Activated T-helper 17 cell treated with anti-CD3 and anti-CD28 coated beads, Interleukin-2, amount 50 U/mL, for 72 hours (primary cell): Measurements from ENCODE around the gene SYVN1. TPM values are rescaled to one million over a fixed set of nuclear protein-coding genes. Genes with fewer than 3 reads are reported as not detected.
"Not testable (repeated sequence)": the region's sequence is repeated elsewhere in the genome, so short reads cannot be mapped to it uniquely, and the experiment has no call there.

Source experiments
- ATAC-seq: fragments of 150-1000 bp; cut with Tn5 transposase; replicated peaks from 2 replicates; pipeline ENCODE4 v1.10.0; 2021; ENCODE audit warnings: mild to moderate bottlenecking, moderate library complexity
- H3K27ac Mint-ChIP-seq: one replicate; pipeline ENCODE4 v1.8.0; 2022; ENCODE audit warnings: mixed read lengths
- H3K27me3 Mint-ChIP-seq: one replicate; pipeline ENCODE4 v1.8.0; 2022; ENCODE audit warnings: mixed read lengths
- H3K36me3 Mint-ChIP-seq: one replicate; pipeline ENCODE4 v1.8.0; 2022; ENCODE audit warnings: low read depth, mild to moderate bottlenecking, mixed read lengths
- H3K4me1 Mint-ChIP-seq: one replicate; pipeline ENCODE4 v1.8.0; 2022; ENCODE audit warnings: mixed read lengths
- H3K4me3 Mint-ChIP-seq: one replicate; pipeline ENCODE4 v1.8.0; 2022; ENCODE audit warnings: mild to moderate bottlenecking, mixed read lengths
- H3K9me3 Mint-ChIP-seq: one replicate; pipeline ENCODE4 v1.8.0; 2022; ENCODE audit warnings: mixed read lengths
- total RNA-seq, 2 donors: library from RNA; stranded (reverse); gene quantifications; one replicate each; pipeline ENCODE4 v1.2.3, GENCODE V29; 2022

SYVN1 gene
- total RNA-seq, 2 donors from 2014 or later: 28.9 to 30.8 TPM

DNA sequence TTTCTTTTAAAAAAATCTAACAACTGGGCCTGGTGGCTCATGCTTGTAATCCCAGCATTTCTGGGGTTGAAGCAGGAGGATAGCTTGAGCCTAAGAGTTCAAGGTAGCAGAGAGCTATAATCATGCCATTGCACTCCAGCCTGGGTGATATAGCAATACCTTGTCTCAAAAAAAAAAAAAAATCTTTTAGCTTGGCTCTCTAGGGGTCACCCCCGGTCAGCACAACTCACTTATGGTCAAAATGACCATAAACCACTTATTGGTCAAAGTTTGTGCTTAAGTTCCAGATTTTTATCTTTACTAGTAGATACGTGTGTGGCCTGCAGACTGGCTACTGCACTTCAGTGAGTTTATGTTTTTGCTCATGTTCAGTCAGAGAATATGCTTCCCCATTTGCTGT, 29.4 kb upstream of the SYVN1 start:
- Mint-ChIP-seq H3K36me3 (no peaks in the 10 kb centered on the region), H3K4me1 (no peaks in the 10 kb centered on the region), H3K9me3 (no peaks in the 10 kb centered on the region), H3K27ac (no peak overlapping the region), H3K4me3 (no peak overlapping the region), H3K27me3 (peaks cover 4% of the 10 kb centered on the region)
- no peak for ATAC-seq

DNA sequence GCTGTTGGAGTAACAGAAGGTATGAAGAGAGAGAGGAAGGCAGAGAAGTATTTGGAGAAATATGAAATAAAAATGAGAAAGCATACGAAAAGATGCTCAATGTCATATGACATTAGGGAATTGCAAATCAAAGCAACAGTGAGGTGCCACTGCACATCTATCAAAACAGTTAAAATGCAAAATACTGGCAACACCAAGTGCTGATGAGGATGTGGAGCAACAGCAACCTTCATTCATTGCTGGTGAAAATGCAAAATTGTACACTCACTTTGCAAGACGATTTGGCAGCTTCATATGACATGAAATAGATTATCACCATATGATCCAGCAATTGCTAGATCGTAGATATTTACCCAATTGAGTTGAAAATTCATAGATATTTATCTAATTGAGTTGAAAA, 26.3 kb upstream of the SYVN1 start:
- no peak for ATAC-seq
- Mint-ChIP-seq H3K27ac (no peak overlapping the region), H3K4me3 (no peak overlapping the region), H3K27me3 (peaks cover 6% of the 10 kb centered on the region), H3K9me3 (no peaks in the 10 kb centered on the region), H3K4me1 (no peaks in the 10 kb centered on the region), H3K36me3 (no peaks in the 10 kb centered on the region)

DNA sequence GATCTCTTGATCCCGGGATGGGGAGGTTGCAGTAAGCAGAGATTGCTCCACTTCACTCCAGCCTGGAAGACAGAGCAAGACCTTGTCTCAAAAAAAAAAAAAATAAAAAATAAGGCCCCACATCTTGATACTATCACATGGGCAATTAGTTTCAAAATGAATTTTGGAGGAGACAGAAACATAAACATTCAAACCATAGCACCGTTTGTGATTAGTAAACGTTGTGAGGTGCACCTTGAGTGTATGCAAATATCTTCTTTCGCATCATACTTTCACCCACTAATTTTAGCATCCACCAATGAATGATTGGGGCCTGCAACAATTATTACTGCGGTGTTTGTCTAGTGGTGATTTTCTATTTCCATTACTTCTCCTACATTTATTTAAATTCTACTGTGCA, 24.7 kb upstream of the SYVN1 start:
- Mint-ChIP-seq H3K4me1 (no peaks in the 10 kb centered on the region), H3K4me3 (no peak overlapping the region), H3K36me3 (no peaks in the 10 kb centered on the region), H3K9me3 (no peaks in the 10 kb centered on the region), H3K27ac (no peak overlapping the region), H3K27me3 (peaks cover 6% of the 10 kb centered on the region)
- no peak for ATAC-seq

DNA sequence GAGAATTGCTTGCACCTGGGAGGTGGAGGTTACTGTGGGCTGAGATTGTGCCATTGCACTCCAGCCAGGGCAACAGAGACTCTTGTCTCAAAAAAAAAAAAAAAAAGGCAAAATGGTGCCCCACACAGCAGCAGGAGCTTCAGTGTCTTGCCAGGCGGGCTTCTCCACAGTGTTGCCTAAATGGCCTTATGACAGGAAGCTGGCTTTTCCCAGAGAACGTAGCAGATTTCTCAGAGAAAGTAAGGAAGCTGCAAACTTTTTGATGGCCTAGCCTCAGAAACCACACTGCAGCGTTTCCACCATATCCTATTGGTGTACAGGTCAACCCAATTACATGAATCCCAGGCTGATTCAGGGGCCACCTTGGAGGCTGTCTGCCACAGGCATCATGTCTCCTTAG, 23.0 kb upstream of the SYVN1 start:
- peaks cover 6% of the 10 kb centered on the region for H3K27me3 Mint-ChIP-seq
- no peak overlapping the region for H3K27ac Mint-ChIP-seq
- no peaks in the 10 kb centered on the region for H3K36me3 Mint-ChIP-seq
- ATAC-seq: no peak
- no peaks in the 10 kb centered on the region for H3K4me1 Mint-ChIP-seq
- H3K4me3 Mint-ChIP-seq: no peak overlapping the region
- H3K9me3 Mint-ChIP-seq: no peaks in the 10 kb centered on the region

DNA sequence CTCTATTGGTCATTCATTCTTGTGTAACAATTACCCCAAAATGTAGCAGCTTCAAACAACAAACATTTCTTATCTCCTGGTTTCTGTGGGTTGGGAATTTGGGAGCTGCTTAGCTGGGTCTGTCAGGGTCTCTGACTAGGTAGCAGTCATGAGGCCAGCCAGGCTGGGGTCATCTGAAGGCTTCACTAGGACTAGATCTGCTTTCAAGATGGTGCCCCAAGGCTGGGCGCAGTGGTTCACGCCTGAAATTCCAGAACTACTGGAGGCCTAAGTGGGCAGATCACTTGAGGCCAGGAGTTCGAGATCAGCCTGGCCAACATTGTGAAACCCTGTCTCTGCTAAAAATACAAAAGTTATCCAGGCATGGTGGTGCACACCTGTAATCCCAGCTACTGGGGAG, 22.6 kb upstream of the SYVN1 start:
- no peak for ATAC-seq
- Mint-ChIP-seq H3K27me3 (peaks cover 6% of the 10 kb centered on the region), H3K9me3 (no peaks in the 10 kb centered on the region), H3K4me3 (no peak overlapping the region), H3K36me3 (no peaks in the 10 kb centered on the region), H3K27ac (no peak overlapping the region), H3K4me1 (no peaks in the 10 kb centered on the region)

DNA sequence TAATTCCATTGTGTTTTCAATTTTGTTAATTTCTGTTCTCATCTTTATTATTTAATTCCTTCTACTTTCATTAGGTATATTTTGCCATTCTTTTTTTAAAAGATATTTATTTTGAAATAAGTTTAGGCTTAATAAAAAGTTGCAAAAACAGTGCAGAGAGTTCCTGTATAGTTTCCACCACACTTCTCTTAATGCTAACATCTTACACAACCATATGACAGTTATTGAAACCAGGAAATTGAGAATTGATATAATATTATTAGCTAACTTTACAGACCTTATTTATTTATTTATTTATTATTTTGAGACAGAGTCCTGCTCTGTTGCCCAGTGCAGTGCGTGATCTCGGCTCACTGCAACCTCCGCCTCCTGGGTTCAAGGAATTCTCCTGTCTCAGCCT, 21.9 kb upstream of the SYVN1 start:
- Mint-ChIP-seq H3K27ac (no peak overlapping the region), H3K27me3 (peaks cover 6% of the 10 kb centered on the region), H3K36me3 (no peaks in the 10 kb centered on the region), H3K9me3 (no peaks in the 10 kb centered on the region), H3K4me3 (no peak overlapping the region), H3K4me1 (peaks cover 4% of the 10 kb centered on the region)
- ATAC-seq: no peak

DNA sequence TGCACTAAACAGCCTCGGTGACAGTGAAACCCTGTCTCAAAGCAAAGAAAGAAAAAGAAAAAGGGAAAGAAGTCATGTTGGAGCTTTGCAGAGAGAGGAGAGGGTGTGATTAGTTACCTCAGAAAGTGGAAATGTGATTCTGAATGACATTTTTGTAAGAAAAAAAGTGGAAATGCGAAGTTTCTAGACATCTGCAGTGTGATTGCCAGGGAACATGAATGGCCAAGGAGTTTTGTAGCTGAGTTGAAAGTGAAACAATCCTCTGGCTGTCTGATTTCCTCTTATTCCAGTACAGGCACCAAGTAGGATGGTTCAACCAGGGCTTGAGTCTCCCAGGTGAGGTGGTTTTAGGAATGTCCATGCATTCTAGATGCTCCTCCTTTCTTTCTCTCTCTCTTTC, 17.8 kb upstream of the SYVN1 start:
- H3K36me3 Mint-ChIP-seq: no peaks in the 10 kb centered on the region
- H3K27me3 Mint-ChIP-seq: peaks cover 2% of the 10 kb centered on the region
- ATAC-seq: no peak

DNA sequence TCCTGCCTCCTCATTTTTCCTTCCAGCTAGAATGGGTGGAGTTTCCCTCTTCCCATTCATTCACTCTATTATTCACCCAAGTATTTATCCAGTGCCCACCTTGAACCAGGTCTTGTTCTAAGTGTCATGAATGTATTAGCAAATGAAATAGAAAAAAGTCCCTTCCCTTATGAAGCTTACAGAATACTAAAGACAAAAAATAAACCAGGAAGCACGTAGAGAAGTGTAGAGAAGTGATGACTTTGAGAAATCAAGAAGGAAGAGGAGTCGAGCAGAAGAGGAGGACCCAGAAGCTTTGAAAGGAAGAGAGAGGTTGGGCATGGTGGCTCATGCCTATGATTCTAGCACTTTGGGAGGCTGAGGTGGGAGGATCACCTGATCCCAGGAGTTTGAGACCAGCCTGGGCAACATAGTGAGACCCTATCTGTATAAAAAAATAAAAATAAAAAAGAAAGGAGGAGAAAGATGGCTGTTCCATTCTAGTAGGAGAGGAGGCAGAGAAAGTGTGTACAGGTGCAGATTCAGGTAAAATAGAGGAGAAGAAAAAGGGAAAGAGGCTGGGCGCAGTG, 17.1 kb upstream of the SYVN1 start:
- H3K36me3 Mint-ChIP-seq: no peaks in the 10 kb centered on the region
- no peak for ATAC-seq
- no peak overlapping the region for H3K4me3 Mint-ChIP-seq
- H3K9me3 Mint-ChIP-seq: no peaks in the 10 kb centered on the region
- peak overlapping the region; percentile 40 for H3K27ac Mint-ChIP-seq
- H3K27me3 Mint-ChIP-seq: no peaks in the 10 kb centered on the region
- peaks cover 5% of the 10 kb centered on the region for H3K4me1 Mint-ChIP-seq

More for the DNA sequence above, 17.8 kb upstream of the SYVN1 start:
- Mint-ChIP-seq H3K9me3 (no peaks in the 10 kb centered on the region), H3K4me3 (no peak overlapping the region), H3K4me1 (peaks cover 5% of the 10 kb centered on the region), H3K27ac (peak overlapping the region; percentile 40)

DNA sequence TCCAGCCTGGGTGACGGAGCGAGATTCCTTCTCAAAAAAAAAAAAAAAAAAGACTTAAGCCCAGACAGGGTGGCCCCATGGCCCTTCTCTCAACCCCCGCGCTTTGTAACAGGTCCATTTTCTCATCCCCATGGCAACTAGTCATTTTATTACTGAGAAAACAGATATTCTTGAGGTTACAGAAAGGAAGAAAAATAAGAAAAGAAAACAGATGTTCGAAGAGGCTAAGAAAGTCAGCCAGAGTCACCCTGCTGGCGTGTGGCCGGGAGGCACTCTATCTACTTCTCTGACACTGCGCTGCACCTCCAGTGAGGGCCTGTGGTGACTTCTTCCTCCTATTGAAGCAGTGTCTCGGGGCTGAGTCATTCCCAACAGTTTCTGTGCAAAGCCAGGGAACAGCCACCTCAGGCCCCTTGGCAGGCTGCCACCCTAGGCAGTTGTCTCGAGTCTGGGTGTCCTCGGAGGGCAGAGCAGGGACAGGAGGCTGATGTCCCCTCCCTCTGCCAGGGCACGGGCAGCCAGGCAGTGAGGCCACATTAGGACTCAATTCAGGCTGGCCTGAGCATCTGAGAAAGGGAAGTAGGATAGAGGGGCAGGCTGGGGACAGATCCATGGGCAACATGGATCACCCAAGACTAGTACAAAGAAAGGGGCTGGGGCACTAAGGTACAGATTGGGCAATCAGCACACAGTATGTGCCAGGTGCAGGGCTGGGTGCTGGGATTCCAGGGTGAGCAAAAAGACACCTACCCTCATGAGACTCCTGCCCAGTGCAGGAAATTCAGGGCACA, 16.4 kb upstream of the SYVN1 start:
- no peaks in the 10 kb centered on the region for H3K36me3 Mint-ChIP-seq
- no peaks in the 10 kb centered on the region for H3K9me3 Mint-ChIP-seq
- no peaks in the 10 kb centered on the region for H3K27me3 Mint-ChIP-seq
- H3K27ac Mint-ChIP-seq: no peak overlapping the region
- peak; percentile 87 for ATAC-seq
- peaks cover 5% of the 10 kb centered on the region for H3K4me1 Mint-ChIP-seq
- H3K4me3 Mint-ChIP-seq: no peak overlapping the region

DNA sequence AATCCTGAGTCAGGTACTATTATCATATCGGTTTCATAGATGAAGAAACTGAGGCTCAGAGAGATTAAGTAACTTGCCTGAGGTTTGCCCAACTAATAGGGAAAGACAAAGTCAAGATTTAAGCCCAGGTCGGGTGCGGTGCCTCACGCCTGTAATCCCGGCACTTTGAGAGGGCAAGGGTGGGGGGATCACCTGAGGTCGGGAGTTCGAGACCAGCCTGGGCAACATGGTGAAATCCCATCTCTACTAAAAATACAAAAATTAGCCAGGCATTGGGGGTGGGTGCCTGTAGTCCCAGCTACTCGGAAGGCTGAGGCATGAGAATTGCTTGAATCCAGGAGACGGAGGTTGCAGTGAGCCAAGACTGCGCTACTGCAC, 15.8 kb upstream of the SYVN1 start:
- not testable (repeated sequence) for ATAC-seq, H3K4me1 Mint-ChIP-seq, H3K27me3 Mint-ChIP-seq, H3K4me3 Mint-ChIP-seq, H3K36me3 Mint-ChIP-seq, H3K9me3 Mint-ChIP-seq, H3K27ac Mint-ChIP-seq

DNA sequence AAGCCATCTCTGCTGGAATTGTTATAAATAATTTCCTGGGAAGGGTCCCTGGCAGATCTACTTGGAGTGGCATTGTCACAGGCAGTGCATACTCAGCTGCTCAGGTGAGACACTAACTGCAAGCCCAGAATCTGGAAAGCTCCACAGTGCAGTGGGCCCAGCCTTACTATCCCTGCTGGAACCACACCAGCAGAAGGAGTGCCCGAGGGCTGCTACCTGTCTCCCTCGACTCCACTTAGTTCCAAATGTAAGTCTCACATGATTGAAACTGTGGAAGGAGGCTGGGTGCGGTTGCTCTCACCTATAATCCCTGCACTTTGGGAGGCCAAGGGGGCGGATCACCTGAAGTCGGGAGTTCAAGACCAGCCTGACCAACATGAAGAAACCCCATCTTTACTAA, 14.3 kb upstream of the SYVN1 start:
- Mint-ChIP-seq H3K27ac (no peak overlapping the region), H3K4me1 (peaks cover 5% of the 10 kb centered on the region), H3K4me3 (no peak overlapping the region), H3K27me3 (no peaks in the 10 kb centered on the region), H3K9me3 (no peaks in the 10 kb centered on the region), H3K36me3 (no peaks in the 10 kb centered on the region)
- no peak for ATAC-seq

DNA sequence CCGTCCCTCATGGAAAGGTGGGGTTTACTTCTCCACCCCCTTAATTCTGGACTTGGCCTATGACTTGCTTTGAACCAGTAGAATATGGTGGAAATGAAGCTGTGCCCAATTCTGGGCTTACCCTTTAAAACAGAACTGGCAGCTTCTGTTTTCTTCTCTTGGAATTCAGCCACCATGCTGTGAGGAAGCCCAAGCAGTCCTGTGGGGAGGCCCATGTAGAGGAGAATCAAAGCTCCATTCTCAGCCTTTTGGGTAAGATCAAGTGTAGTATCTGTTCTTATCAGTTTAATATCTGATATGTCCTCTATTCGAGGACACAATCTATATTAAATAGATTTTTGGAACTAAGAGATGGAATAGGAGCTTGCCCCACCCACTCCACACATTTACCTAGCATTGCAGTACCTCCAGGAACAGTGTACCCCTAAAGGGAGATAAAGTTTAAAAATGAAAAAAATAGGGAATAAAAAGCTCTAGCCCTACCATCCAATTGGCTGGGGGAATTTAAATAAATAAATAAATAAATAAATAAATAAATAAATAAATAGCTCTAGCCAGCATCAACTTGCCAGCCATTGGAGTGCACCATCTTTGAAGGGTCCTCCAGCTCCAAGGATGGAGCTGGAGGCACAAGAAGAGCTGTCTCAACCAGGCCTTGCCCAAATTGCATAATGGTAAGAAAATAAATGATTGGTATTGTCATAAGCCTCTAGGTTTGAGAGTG, 13.2 kb upstream of the SYVN1 start:
- Mint-ChIP-seq H3K9me3 (no peaks in the 10 kb centered on the region), H3K27ac (no peak overlapping the region), H3K4me3 (no peak overlapping the region), H3K4me1 (peaks cover 5% of the 10 kb centered on the region), H3K27me3 (no peaks in the 10 kb centered on the region), H3K36me3 (no peaks in the 10 kb centered on the region)
- ATAC-seq: no peak

DNA sequence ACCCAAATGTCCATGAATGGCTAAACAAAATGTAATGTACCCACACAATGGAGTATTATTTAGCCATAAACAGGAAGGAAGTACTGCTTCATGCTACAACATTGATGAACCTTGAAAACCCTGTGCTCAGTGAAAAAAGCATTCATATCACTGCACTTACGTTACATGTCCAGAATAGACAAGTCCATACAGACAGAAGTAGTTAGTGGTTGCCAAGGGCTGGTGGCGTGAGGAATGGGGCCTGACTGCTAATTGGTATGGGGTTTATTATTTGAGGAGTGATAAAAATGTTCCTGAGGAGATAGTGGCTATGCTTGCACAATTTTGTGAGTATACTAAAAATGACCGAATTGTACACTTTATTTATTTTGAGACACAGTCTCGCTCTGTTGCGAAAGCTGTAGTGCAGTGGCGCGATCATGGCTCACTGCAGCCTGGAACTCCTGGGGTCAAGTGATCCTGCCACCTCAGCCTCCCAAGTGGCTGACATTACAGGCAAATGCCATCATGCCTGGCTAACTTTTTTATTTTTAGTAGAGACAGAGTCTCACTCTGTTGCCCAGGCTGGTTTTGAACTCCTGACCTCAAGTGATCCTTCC, 7.7 kb upstream of the SYVN1 start:
- H3K36me3 Mint-ChIP-seq: no peaks in the 10 kb centered on the region
- H3K4me1 Mint-ChIP-seq: no peaks in the 10 kb centered on the region
- H3K27ac Mint-ChIP-seq: no peak overlapping the region
- H3K27me3 Mint-ChIP-seq: peaks cover 3% of the 10 kb centered on the region
- no peak overlapping the region for H3K4me3 Mint-ChIP-seq
- no peaks in the 10 kb centered on the region for H3K9me3 Mint-ChIP-seq
- ATAC-seq: no peak

DNA sequence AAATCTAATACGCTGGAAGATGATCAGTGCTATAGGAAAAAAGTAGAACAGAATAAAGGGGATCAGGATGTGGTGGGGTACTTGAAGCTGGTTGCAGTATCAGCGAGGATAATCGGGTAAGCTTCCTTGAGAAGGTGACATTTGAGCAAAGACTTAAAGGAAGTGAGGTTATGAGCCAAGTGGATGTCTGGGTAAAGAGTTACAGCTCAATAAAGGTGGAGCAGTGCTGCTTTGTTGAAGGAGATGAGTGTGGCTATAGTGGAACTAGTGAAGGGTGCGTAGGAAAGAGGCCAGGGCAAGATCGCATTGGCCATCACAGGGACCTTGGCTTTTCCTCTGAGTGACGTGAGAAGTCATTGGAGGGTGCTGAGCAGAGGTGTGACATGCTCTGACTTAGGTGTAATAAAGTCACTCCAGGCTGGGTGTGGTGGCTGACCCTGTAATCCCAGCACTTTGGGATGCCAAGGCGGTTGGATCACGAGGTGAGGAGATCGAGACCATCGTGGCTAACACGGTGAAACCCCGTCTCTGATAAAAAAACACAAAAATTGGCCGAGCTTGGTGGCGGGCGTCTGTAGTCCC, 2.3 kb upstream of the SYVN1 start:
- no peaks in the 10 kb centered on the region for H3K9me3 Mint-ChIP-seq
- H3K27ac Mint-ChIP-seq: peak overlapping the region; percentile 99
- peaks cover 17% of the 10 kb centered on the region for H3K4me1 Mint-ChIP-seq
- peaks cover 37% of the 10 kb centered on the region for H3K36me3 Mint-ChIP-seq
- H3K4me3 Mint-ChIP-seq: peak overlapping the region; percentile 98
- no peak for ATAC-seq
- no peaks in the 10 kb centered on the region for H3K27me3 Mint-ChIP-seq
